Suprapubic skin (tissue), 4 donors: ENCODE measurements around the gene TBC1D5. TPM values are rescaled to one million over a fixed set of nuclear protein-coding genes. Genes with fewer than 3 reads are reported as not detected.

Source experiments
- DNase-seq, 2 donors: peaks; one replicate each; pipeline ENCODE4 v3.0.0-alpha.2; 2019; ENCODE audit warnings: low spot score in 2 of 2
- H3K27ac ChIP-seq: fragments of 200-600 bp; sonication (generic); one replicate; pipeline ENCODE4 v1.5.1; 2019
- H3K27me3 ChIP-seq: fragments of 200-600 bp; sonication (generic); one replicate; pipeline ENCODE4 v1.5.1; 2019
- H3K36me3 ChIP-seq: fragments of 200-600 bp; sonication (generic); one replicate; pipeline ENCODE4 v1.5.1; 2019
- H3K4me1 ChIP-seq: fragments of 200-600 bp; sonication (generic); one replicate; pipeline ENCODE4 v1.5.1; 2019
- H3K4me3 ChIP-seq: fragments of 200-600 bp; sonication (generic); one replicate; pipeline ENCODE4 v1.5.1; 2019; ENCODE audit warnings: mild to moderate bottlenecking
- H3K9me3 ChIP-seq: fragments of 200-600 bp; sonication (generic); one replicate; pipeline ENCODE4 v1.5.1; 2019
- CTCF ChIP-seq, 2 donors: fragments of 200-600 bp in 1 of 2; fragments of 450-650 bp in 1 of 2; sonication (generic) in 1 of 2; IDR thresholded peaks; one replicate each; pipeline ENCODE4 v1.5.1; 2016 to 2019; ENCODE audit warnings: antibody characterized with exemption in 2 of 2, mild to moderate bottlenecking in 1 of 2, moderate library complexity in 1 of 2
- EP300 ChIP-seq: sonication (generic); formaldehyde crosslinking; IDR thresholded peaks from one replicate; pipeline ENCODE4 v1.6.1; 2017; ENCODE audit warnings: antibody characterized with exemption
- POLR2A ChIP-seq, 2 donors: fragments of 450-650 bp; IDR thresholded peaks; one replicate each; pipeline ENCODE4 v1.6.1; 2017; ENCODE audit warnings: antibody characterized with exemption in 2 of 2, mild to moderate bottlenecking in 2 of 2, moderate library complexity in 2 of 2
- POLR2AphosphoS5 ChIP-seq, 3 donors: sonication (generic); formaldehyde crosslinking; IDR thresholded peaks; one replicate each; pipeline ENCODE4 v1.6.1; 2017; ENCODE audit warnings: antibody characterized with exemption in 3 of 3
- WGBS: methylation state at CpG from one replicate; pipeline ENCODE4 v1.1.5; 2018; 5-methylcytosine and 5-hydroxymethylcytosine counted together
- total RNA-seq, 4 donors: library from RNA; depleted of rRNA; stranded (reverse); fragments of >200 nt; gene quantifications; one replicate each; pipeline ENCODE4 v1.1.0, GENCODE V29; 2016

The TBC1D5 gene
- total RNA-seq, 4 donors from 2014 or later, result 66.4 to 98.5 (median 79.9) TPM

DNA sequence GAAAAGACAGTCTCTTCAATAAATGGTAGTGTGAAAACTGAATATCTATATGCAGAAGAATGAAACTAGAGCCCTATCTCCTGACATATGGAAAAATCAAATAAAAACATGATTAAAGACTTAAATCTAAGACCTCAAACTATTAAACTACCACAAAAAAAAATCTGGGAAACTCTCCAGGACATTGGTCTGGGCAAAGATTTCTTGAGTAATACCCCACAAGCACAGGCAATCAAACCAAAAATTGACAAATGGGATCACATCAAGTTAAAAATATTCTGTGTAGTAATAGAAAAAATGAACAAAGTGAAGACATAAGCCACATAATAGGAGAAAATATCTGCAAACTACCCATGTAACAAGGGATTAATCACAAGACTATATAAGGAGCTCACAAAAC is 286.4 kb downstream of the TBC1D5 start:
- no peaks in the 10 kb centered on the region for H3K4me1 ChIP-seq
- H3K27me3 ChIP-seq, result no peaks in the 10 kb centered on the region
- no peak overlapping the region for H3K27ac ChIP-seq
- H3K4me3 ChIP-seq, result no peak overlapping the region
- peaks cover 2% of the 10 kb centered on the region for H3K9me3 ChIP-seq
- no peak for DNase-seq
- no peaks in the 10 kb centered on the region for H3K36me3 ChIP-seq
- TF ChIP-seq POLR2A (IDR thresholded peaks at IDR 0.05) (no peak), CTCF (IDR thresholded peaks at IDR 0.05) (no peak), POLR2AphosphoS5 (IDR thresholded peaks at IDR 0.05) (no peak), EP300 (no peak)

- Histone ChIP-seq H3K36me3 (no peaks in the 10 kb centered on the region), H3K9me3 (no peaks in the 10 kb centered on the region), H3K27ac (no peak overlapping the region), H3K4me1 (no peaks in the 10 kb centered on the region), H3K4me3 (no peak overlapping the region), H3K27me3 (no peaks in the 10 kb centered on the region)
- no peak for DNase-seq
- TF ChIP-seq CTCF (IDR thresholded peaks at IDR 0.05) (no peak), POLR2AphosphoS5 (IDR thresholded peaks at IDR 0.05) (no peak), EP300 (no peak), POLR2A (IDR thresholded peaks at IDR 0.05) (no peak)
These were observed 297.6 kb downstream of the TBC1D5 start for GRCh38 chr3:17444865-17445264.

GRCh38 chr3:17443142-17443541 is 299.3 kb downstream of the TBC1D5 start:
- Histone ChIP-seq H3K36me3 (no peaks in the 10 kb centered on the region), H3K4me1 (no peaks in the 10 kb centered on the region), H3K4me3 (no peak overlapping the region), H3K27me3 (no peaks in the 10 kb centered on the region), H3K27ac (no peak overlapping the region), H3K9me3 (no peaks in the 10 kb centered on the region)
- no peak for DNase-seq
- no peak for TF ChIP-seq EP300
- no peak for TF ChIP-seq CTCF (IDR thresholded peaks at IDR 0.05)
- no peak for TF ChIP-seq POLR2AphosphoS5 (IDR thresholded peaks at IDR 0.05)
- no peak for TF ChIP-seq POLR2A (IDR thresholded peaks at IDR 0.05)
- WGBS, result 99% methylated on average over 4 of the region's 4 CpGs

DNA sequence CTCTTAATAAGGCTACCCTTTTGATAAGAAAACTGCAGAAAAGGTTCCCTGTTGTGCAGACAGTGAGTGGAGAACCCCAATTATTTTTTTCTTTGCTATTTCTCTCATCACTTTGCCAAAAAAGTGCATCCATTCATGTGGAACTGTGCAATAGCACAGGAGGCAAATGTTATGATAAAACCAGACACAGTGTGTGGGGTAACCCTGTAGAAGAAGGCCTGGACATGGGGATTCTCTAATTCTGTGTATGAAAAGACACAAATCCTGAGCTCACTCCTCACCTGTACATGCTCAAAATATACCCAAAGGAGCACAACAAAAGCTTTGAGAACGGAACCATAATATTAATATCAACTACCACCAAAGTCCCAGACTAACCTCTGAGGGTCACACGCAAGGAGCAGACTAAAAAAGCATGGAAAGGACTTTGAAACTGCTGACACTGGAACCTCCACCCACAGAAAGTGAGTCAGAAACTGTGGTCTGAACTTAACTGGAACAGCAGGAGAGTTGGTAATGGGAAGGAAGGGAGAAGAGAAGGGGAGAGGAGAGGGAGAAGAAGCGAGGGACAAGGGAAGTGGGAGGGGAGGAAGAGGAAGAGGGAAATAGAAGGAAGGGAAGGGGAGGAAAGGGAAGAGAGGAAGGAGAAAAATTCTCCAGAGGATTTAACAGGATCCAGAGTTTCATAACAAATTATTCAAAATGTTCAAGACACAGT is 299.9 kb downstream of the TBC1D5 start:
- no peaks in the 10 kb centered on the region for H3K27me3 ChIP-seq
- H3K27ac ChIP-seq, result no peak overlapping the region
- no peak for TF ChIP-seq POLR2A (IDR thresholded peaks at IDR 0.05)
- TF ChIP-seq POLR2AphosphoS5 (IDR thresholded peaks at IDR 0.05), result no peak
- TF ChIP-seq CTCF (IDR thresholded peaks at IDR 0.05), result no peak
- no peak for TF ChIP-seq EP300
- H3K36me3 ChIP-seq, result no peaks in the 10 kb centered on the region
- 92% methylated on average over 3 of the region's 3 CpGs for WGBS
- no peaks in the 10 kb centered on the region for H3K9me3 ChIP-seq
- no peaks in the 10 kb centered on the region for H3K4me1 ChIP-seq
- H3K4me3 ChIP-seq, result no peak overlapping the region
- no peak for DNase-seq

DNA sequence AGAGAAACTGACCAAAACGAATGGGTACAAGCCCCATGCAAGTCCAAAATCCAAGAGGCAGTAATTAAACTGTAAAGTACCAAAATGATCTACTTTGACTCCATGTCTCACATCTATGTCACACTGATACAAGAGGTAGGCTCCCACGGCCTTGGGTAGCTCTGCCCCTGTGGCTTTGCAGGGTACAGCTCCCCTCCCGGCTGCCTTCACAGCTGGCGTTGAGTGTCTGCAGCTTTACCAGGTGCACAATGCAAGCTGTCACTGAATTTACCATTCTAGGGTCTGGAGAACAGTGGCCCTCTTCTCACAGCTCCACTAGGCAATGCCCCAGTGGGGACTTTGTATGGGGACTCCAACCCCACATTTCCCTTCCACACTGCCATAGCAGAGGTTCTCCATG is 308.6 kb downstream of the TBC1D5 start:
- H3K4me3 ChIP-seq, result no peak overlapping the region
- 89% methylated on average over 4 of the region's 4 CpGs for WGBS

More for the DNA sequence above, 308.6 kb downstream of the TBC1D5 start:
- Histone ChIP-seq H3K27me3 (no peaks in the 10 kb centered on the region), H3K4me1 (peaks cover 6% of the 10 kb centered on the region), H3K9me3 (no peaks in the 10 kb centered on the region), H3K27ac (no peak overlapping the region), H3K36me3 (no peaks in the 10 kb centered on the region)
- TF ChIP-seq POLR2AphosphoS5 (IDR thresholded peaks at IDR 0.05) (no peak), EP300 (no peak), POLR2A (IDR thresholded peaks at IDR 0.05) (no peak), CTCF (IDR thresholded peaks at IDR 0.05) (no peak)
- DNase-seq, result no peak
